PC-9 (cell line): Measurements from ENCODE around the gene GPX4.

Source experiments
- EZH2 ChIP-seq: fragments of 200-600 bp; sonication (generic); IDR thresholded peaks from 2 replicates; pipeline ENCODE4 v1.8.0; 2017; ENCODE audit warnings: antibody characterized with exemption, low read depth
- TF ChIP-seq, protein P1 (sequence below): fragments of 200-600 bp; sonication (generic); conservative IDR thresholded peaks from 2 replicates; pipeline ENCODE4 v1.6.1; 2017; ENCODE audit warnings: mixed run types, antibody characterized with exemption, mild to moderate bottlenecking, moderate library complexity

DNA sequence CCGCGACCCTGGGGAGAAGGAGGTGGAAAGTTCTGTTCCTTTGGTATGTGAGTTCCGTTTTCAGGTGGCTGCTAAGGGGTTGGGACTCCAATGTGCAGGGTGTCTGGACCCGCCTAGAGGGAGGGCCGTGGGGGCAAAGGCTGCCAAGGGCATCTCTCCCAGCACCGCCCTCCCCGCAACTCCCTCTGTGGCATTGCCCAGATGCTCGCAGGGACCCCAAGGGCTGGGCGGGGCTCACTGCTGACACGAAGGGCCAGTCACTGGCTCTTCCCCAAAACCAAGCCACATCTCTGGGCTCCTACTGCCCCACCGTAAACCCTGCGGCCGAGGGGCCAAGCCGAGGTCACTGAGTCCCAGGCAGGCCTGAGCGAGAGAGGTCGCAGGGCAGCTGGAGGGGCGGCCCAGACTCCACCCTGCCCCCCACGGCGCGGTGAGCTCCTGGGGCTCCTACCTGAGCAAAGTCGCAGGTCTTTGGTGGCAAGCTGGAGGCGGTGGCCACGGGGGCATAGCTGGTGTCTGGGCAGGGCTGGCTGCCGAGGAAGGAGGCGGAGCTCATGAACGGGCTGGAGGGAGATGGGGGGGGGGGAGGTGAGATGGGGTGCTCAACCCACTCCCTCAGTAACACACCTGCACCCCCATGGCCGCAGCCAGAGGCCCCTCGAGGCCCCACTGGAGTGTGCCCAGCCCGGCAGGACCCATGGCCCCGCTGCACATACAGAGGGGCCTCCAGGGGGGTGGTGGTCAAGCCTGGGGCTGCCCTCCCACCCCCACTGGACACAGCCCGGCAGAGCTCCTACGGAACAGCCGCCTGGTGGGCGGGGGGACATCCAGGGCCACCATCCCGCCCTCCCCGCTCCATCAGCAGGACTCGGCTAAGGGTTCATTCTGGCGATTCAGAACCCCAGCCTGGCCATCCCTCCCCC, 43.3 kb downstream of the GPX4 start:
- TF ChIP-seq, protein P1, sequence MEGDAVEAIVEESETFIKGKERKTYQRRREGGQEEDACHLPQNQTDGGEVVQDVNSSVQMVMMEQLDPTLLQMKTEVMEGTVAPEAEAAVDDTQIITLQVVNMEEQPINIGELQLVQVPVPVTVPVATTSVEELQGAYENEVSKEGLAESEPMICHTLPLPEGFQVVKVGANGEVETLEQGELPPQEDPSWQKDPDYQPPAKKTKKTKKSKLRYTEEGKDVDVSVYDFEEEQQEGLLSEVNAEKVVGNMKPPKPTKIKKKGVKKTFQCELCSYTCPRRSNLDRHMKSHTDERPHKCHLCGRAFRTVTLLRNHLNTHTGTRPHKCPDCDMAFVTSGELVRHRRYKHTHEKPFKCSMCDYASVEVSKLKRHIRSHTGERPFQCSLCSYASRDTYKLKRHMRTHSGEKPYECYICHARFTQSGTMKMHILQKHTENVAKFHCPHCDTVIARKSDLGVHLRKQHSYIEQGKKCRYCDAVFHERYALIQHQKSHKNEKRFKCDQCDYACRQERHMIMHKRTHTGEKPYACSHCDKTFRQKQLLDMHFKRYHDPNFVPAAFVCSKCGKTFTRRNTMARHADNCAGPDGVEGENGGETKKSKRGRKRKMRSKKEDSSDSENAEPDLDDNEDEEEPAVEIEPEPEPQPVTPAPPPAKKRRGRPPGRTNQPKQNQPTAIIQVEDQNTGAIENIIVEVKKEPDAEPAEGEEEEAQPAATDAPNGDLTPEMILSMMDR: no peak
- TF ChIP-seq EZH2: no peak
